GM10847 (cell line): ENCODE measurements around the gene INSC.

ENCODE experiments used
- POLR2A ChIP-seq: IDR thresholded peaks from 2 replicates; pipeline ENCODE4 v1.6.1; 2011; ENCODE audit not compliant: insufficient read length; ENCODE audit errors: extremely low read depth

Gene INSC

DNA sequence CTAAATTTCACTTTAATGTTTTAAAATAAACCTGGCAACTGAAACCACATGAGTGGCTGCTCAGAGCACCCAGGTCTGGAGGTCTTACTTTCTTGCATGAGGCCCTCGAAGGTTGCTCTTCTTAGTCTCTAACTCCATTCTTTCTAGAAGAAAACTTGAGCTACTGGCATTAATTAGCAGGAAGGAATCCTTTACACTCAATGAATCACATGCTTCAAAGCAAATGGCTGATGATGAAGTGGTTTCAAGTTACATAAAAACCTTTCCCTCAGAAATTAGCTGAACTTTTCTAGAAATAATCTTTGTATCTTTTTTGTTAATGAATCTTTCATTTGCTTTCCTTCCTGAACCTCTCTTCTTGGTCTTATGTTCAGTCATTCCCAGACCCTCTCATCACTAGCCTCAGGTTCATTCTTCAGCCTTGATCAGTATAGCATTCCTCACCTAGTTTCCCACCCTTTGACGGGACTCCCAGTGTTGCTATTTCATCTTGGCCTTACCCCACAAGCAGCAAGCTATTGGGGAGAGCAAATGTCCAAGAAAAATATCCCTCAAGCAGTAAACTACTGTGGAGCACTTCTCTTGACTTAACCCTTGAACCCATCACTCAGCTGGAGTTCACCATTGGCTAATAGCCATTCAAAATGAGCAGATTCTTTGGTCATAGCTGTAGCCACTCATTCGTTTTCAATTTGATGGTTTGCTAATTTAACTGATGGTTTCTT lies 75.1 kb downstream of the INSC start:
- TF ChIP-seq POLR2A = no peak

DNA sequence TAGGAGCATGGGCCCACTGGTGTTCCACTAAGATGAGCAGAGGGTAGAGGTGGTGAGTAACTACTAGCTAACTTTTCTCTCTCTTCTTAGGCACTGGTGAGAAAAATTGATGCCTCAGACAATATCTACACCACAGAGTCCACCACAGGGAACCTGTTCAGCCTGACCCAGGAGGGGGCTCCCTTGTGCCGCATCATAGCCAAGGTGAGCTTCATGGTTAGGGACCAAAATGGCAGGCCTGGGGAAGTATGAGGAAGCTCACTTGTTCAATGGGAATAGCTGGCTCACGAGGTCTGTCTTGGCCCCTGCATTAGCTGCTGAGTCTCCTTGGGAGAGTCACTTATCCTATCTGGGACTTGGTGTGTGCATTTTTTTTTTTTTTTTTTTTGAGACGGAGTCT lies 75.9 kb downstream of the INSC start:
- no peak for TF ChIP-seq POLR2A

DNA sequence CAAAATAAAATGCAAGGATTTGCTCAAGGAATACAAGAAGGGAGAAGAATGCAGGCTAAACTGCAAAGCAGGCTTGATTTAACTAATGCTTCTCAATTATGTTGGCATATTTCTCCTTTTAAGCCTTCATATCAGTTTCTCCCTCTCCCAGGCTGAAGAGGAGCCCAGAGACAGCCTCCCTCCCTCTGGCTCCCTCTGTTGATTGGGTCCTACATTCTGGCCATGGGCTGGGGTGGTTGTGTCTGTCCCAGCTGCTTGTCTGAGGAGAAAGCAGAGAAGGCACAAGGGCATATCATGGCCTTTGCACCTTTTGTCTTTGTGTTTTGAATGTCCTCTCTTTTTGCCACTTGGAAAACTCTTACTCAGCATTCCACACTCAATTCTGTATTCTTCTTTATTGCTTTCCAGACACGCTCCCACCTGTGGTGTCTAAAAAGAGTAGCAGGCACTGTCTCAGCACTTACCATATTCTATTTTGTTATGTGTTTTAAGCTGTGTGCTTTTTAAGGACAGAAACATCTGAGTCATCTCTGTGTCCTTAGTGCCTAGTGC lies 77.4 kb downstream of the INSC start:
- no peak for TF ChIP-seq POLR2A

DNA sequence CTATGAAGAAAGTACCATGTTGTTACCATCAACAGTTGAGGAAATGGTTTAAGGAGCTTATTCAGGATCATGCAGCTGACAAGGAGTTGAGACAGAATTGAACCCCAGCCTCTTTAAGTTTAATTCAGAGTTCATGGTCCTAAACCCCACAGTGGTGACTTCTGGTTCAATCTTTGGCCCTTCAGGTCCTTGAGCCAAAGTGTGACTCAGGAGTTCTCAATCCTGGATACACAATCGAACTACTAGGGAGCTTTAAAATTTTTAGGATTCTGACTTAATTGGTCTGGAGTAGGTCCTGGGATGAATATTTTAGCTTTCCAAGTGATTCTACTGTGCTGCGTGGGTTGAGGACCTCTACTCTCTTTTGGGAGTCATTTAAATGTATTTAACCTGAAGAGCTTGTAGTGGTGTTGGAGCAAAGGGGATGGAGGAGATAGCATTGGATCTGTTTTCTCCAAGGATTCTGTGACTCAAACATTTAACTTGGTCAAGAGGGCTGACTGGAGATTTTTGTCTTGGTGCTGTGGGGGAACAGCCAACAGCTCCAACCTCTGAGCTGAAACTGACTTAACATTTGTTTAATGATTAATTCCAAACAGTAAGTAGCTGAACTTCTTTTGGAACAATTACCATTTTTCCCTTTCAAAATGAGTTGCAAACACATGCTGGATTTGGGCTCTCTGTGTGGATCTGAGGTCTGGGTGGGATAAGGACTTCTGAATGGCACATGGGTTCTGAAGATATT lies 80.1 kb downstream of the INSC start:
- TF ChIP-seq POLR2A = no peak

DNA sequence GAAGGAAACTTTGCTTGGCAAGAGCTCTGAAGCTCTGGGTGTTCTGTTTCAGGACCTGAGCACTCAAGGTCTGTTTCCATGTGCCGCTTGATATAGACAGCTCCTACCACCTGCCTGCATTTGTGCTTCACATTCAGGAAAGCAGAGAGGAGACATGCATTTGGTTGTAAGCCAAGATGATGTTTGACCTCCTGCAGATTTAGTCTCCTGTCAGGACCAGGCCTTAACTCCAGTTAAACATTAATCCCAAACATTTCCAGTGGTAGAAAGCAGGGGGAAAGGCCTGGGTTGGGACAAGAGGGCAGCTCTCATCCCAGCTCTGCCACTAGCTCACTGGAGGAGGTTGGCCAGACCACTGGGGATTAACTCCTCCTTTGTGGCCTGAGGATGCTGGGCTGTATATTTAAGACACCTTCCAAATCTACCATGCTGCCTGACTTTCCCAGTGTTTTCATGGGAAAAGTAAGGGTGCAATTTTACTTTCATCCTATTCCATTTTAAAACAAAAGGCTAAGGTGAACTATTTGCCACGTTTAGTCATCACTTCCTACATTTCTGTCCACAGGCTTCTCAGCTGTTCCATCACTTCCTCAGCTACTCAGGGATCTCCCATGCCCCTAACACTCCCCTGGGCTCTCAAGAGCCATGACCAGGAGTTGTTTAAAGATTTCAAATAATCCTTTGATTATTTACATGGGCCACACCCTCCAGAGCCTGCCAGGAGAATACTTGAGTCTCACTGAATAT lies 80.9 kb downstream of the INSC start:
- no peak for TF ChIP-seq POLR2A

DNA sequence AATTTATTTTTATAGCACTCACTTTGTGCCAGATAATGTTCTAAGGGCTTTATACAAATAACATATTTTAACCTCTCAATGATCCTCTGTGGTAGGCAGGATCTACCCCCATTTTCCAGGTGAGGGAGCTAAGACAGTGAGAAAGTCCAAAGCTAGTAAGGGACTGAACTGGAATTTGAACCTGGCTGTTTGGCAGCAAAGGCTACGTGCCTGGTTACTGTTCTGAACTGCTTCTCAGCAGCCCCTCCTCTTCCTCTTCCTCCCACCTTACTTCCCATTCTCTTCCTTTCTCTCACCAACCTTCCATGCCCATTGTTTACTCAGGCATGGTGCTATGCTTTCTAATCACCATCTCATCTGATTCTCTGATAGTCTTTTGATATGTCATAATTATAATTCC lies 82.0 kb downstream of the INSC start:
- no peak for TF ChIP-seq POLR2A

DNA sequence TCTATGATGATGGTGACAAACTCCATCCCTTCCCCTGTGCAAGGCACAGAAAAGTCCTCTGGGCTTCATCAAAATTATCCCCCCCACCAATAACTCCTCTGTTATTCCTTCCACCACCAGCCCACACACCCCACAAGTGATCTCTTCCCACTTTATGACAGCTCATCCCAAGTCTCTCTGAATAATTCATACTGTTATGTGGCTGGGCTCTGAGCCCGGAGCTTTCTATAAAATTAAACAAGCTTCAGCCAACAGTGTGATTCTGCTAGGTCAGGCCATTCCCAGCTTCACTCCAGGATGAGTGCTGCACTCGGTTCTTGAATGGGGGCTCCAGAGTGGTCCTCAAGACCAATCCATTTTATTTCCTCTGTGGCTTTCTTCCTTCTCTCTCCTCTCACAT lies 83.0 kb downstream of the INSC start:
- no peak for TF ChIP-seq POLR2A

DNA sequence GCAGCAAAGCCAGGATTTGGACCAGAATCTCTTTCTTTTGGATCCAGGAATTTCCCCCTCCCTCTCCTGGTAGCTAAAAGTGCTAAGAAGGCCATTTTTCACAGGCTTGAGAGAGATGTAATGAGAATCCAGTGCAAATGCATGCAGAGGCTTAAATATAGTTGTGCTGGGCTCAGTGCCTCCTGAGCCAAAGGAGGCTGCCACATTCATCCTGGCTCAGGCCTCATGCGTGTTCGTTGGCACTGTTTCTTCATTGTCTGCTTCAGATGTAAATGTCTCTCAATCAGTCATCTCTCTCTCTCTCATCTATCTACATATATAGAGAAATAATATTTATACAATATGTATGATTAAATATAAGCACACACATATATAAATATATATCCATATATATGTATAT lies 83.6 kb downstream of the INSC start:
- TF ChIP-seq POLR2A = no peak

DNA sequence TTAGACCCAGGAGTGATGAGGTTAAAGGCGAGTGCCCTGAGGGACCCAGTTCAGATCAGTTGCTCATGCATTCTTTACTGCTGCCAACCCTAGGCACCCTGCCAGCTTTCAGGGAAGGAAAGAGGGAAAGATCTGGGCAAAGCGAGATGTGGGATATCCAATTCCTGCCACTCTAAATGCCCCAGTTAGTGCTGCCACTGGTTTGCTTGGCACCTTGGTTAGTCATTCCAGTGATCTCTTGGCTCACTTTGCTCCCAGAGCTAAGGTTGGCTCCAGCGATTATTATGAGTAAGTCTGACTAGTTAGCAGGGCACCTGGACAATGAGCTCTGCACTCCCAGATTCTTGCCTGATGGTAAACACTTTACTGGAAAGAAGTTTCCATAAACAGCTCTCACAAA lies 85.0 kb downstream of the INSC start:
- TF ChIP-seq POLR2A = no peak

DNA sequence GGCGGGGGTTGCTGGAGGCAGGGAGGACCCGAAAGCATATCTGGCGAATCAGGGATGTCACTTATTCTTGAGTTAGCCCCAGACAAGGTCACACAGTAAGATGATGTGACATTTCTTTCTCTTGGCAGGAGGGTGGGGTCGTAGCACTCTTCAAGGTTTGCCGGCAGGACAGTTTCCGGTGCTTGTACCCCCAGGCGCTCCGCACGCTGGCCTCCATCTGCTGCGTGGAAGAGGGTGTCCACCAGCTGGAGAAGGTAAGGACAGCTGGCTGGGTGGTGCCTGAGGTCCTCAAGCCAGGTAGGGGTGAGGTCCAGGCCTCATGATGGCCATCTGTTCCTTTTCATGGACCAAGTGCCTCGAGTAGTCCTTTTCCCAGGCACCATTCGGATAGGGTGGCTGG lies 86.0 kb downstream of the INSC start:
- TF ChIP-seq POLR2A = no peak

DNA sequence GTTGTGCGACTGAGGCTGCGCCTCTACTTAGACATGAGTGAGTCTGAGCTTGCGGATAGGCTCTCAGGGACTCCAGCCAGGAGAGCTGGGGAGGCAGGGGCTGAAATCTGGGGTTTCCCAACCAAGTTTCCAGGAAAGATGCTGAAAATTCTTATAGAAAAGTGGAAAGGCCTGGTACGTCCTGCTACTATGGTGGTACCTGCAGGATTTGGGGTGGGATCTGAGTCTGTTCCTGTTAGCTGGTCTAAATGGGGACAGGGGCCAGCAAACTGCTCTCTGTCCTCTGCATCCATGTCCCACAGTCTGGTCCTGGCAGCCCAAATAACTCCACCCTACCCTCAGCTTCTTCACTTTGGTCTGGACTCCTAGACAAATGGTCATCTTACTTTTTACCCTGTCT lies 86.9 kb downstream of the INSC start:
- TF ChIP-seq POLR2A = no peak

DNA sequence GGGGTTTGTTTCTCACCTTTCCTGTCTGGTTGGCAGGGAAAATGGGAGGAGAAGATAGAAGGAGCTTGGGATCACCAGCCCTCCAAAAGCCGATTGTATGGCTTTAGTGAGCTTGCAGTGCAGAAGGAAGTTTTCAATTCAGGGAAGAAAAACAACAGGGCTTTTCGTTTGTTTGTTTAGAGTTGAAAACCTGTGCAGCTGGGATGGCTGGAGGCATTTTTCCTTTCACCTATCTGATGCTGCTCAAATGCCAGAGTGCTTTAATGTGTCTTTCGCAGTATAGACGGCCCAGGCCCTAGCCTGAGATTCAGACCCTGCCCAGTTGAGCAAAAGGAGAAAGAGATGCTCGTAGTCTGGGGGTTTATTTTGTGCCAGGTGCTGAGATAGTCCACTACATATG lies 87.9 kb downstream of the INSC start:
- TF ChIP-seq POLR2A = no peak

DNA sequence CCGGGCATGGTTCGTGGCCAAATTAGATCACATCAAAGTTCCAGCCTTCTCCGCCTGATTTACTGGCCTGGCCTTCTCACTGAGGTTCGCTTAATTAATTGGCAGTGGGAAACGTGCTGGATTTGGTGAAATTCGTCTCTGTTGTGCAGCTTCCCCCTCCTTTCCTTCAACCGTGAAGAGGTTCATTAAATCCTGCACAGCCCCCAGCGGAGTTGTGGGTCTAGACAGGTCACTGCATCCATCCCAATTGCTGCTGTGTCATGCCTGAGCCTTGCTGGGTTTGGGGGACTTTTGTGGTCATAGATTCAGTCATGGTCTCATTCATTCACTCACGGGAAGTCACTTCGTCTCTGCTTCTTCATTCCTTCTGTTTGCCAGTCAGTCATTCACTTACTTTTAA lies 90.0 kb downstream of the INSC start:
- no peak for TF ChIP-seq POLR2A

DNA sequence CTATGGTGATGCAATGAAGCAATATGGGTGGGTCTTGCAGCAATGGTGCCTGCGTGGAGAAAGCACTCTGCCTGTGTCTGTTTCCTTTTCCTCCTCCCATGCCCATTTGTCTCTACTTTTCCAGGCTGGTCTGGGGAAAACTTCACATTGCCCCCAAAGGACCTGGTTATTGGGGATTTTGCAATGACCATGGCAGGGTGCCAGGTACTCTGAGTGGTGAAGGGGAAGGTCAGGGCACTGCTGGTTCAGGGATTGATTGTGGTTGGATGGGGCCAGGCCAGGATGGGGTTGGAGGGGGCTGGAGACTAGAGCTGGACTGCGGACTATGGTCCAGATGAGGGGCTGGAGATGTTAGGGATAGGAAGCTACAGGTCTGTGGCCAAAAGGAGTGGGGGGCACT lies 92.1 kb downstream of the INSC start:
- no peak for TF ChIP-seq POLR2A

DNA sequence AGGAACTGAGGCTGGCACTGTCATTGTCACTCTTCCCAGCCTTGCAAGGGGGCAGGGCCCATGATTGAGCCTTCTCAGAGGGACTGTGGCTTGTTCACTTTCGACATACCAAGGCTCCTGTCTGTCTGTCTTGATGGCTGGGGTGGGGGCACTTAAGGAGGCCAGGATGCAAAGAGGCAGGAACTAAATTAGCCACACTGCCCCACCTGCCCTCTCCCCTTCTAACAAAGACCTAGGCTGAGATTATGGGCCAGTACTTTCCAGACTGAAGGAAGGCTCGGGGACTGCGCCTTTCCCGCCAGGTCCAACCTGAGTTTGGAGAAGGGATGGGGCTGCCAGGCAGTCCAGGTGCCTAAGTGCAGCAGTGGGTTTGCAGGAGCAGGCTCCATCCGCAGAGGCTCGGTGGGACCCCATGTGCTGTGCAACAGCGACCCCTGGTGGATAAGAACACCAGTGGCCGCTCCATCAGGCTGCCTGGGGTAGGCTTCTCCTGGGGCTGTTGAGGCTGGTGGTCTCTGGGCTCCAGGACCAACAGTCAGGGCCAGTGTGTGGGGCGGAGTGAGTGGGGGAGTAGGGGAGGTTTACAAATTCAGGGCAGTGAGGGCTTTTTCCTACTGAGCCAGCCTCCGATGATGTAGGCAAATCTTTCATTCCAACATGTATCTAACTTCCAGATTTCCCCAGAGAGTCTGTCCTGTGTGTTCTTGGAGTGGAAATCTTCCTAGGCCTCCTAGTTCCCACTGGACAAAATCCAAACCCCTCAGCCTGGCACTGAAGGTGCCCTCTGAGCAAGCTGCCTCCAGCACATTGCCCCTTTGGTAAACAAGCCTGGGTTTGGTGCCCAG lies 93.9 kb downstream of the INSC start:
- no peak for TF ChIP-seq POLR2A
